K562 (cell line): ENCODE results near the gene CLCN6. TPM values are rescaled to one million over a fixed set of nuclear protein-coding genes. Genes with fewer than 3 reads are reported as not detected.

Experiments used
- ATAC-seq: fragments of 200-7000 bp; cut with Tn5 transposase; 3 replicates; pipeline ENCODE4 v1.9.1; 2020; ENCODE audit warnings: moderate library complexity
- BruUV-seq: library from RNA; stranded (reverse); fragments of 400-500 nt; replicated peaks from 2 replicates; lab custom pipeline; 2021; lab: Mats Ljungman, UMichigan
- CTCF ChIA-PET: fragments of 300-600 bp; formaldehyde crosslinking; extraction: SDS; loops from one replicate; lab custom pipeline; 2021; ENCODE audit warnings: low intra/inter-chr PET ratio; lab: Yijun Ruan, JAX
- POLR2A ChIA-PET: fragments of 300-600, 350-650 bp; sonication (Branson Sonifier 250); formaldehyde crosslinking; extraction: SDS; loops from one replicate; lab custom pipeline; 2021; ENCODE audit warnings: antibody characterized with exemption, inconsistent platforms; lab: Yijun Ruan, JAX
- DNase-seq, 4 experiments: peaks; one replicate each; pipeline versions ENCODE4 v3.0.0 to v3.0.0-alpha.2; 2011 to 2018; ENCODE audit warnings: low spot score in 3 of 4, mixed read lengths in 3 of 4; ENCODE audit errors: extremely low read depth in 1 of 4
- FAIRE-seq: peaks from 2 replicates; lab custom pipeline; 2011; peaks lifted over from hg19 to GRCh38; lab: Jason Lieb, UNC
- H2AFZ ChIP-seq: 2 replicates; pipeline ENCODE4 v1.6.0; 2011; ENCODE audit warnings: low read depth, low read length, control low read depth, inconsistent platforms
- H3K27ac ChIP-seq: fragments of 200-600 bp; 3 replicates; pipeline ENCODE4 v1.8.0; 2011; ENCODE audit warnings: low read depth, mild to moderate bottlenecking, control low read depth, inconsistent platforms, low read length, moderate library complexity, mixed read lengths; ENCODE audit errors: extremely low read depth
- H3K27me3 ChIP-seq, 2 experiments: fragments of 300-600 bp in 1 of 2; 2 replicates in 1 of 2; 3 replicates in 1 of 2; pipeline versions ENCODE4 v1.6.0 to v1.8.0; 2011; ENCODE audit warnings: inconsistent platforms in 2 of 2, low read length in 2 of 2, mild to moderate bottlenecking in 1 of 2, mixed read lengths in 1 of 2, moderate library complexity in 1 of 2; ENCODE audit not compliant: control insufficient read depth in 2 of 2, insufficient read depth in 2 of 2
- H3K36me3 ChIP-seq: fragments of 300-600 bp; 3 replicates; pipeline ENCODE4 v1.8.0; 2011; ENCODE audit warnings: mild to moderate bottlenecking, low read length, inconsistent platforms; ENCODE audit not compliant: control insufficient read depth, insufficient read depth
- H3K4me1 ChIP-seq, 2 experiments: fragments of 200-600 bp in 1 of 2; replicated peaks in 1 of 2; 2 replicates in 1 of 2; 3 replicates in 1 of 2; pipeline versions ENCODE4 v1.5.1 to v1.8.0; 2011; ENCODE audit warnings: inconsistent platforms in 2 of 2, low read length in 2 of 2, mild to moderate bottlenecking in 1 of 2, mixed read lengths in 1 of 2, moderate library complexity in 1 of 2; ENCODE audit not compliant: control insufficient read depth in 2 of 2, insufficient read depth in 2 of 2
- H3K4me2 ChIP-seq: 2 replicates; pipeline ENCODE4 v1.6.1; 2011; ENCODE audit warnings: low read length, control low read depth, inconsistent platforms, mixed read lengths; ENCODE audit not compliant: insufficient read depth
- H3K4me3 ChIP-seq: fragments of 200-600 bp; sonication (generic), shearing (Covaris generic); 2 replicates; pipeline ENCODE4 v1.5.1; 2016; ENCODE audit warnings: control low read depth, inconsistent platforms
- H3K79me2 ChIP-seq: fragments of 200-600 bp; 3 replicates; pipeline ENCODE4 v1.8.0; 2011; ENCODE audit warnings: low read length, inconsistent platforms; ENCODE audit not compliant: control insufficient read depth, insufficient read depth
- H3K9ac ChIP-seq, 2 experiments: 2 replicates each; pipeline versions ENCODE4 v1.6.0 to v1.6.1; 2011; ENCODE audit warnings: low read depth in 2 of 2, low read length in 2 of 2, control low read depth in 1 of 2, inconsistent platforms in 1 of 2, mild to moderate bottlenecking in 1 of 2, mixed read lengths in 1 of 2; ENCODE audit not compliant: insufficient read depth in 1 of 2
- H3K9me1 ChIP-seq: one replicate; pipeline ENCODE4 v1.6.0; 2011; ENCODE audit warnings: inconsistent platforms, mild to moderate bottlenecking, low read length, moderate library complexity; ENCODE audit not compliant: control insufficient read depth, insufficient read depth
- H3K9me3 ChIP-seq: replicated peaks from 2 replicates; pipeline ENCODE4 v1.5.1; 2011; ENCODE audit warnings: low read depth, low read length, inconsistent platforms; ENCODE audit not compliant: control insufficient read depth, insufficient read depth
- H4K20me1 ChIP-seq: replicated peaks from 2 replicates; pipeline ENCODE4 v1.6.1; 2011; ENCODE audit warnings: low read length, inconsistent platforms, mixed read lengths; ENCODE audit not compliant: control insufficient read depth, insufficient read depth
- CHD1 ChIP-seq: fragments of 200-600 bp; sonication (generic); IDR thresholded peaks from one replicate; pipeline ENCODE4 v1.6.1; 2012; ENCODE audit warnings: mild to moderate bottlenecking, moderate library complexity, low read length, inconsistent platforms
- EP300 ChIP-seq: IDR thresholded peaks from 2 replicates; pipeline ENCODE4 v1.6.1; 2012; ENCODE audit warnings: low read length, improper control_type of control experiment
- NCOA4 ChIP-seq: fragments of 450-650 bp; IDR thresholded peaks from 2 replicates; pipeline ENCODE4 v1.6.1; 2018; ENCODE audit warnings: mild to moderate bottlenecking; ENCODE audit not compliant: partially characterized antibody
- POLR2AphosphoS2 ChIP-seq: IDR thresholded peaks from 2 replicates; pipeline ENCODE4 v1.6.1; 2012; ENCODE audit warnings: low read length, improper control_type of control experiment
- RBM25 ChIP-seq: fragments of 200-400 bp; formaldehyde crosslinking; IDR thresholded peaks from 2 replicates; pipeline ENCODE4 v1.6.1; 2018; ENCODE audit warnings: low read length, low read depth, moderate library complexity; ENCODE audit not compliant: severe bottlenecking
- RCOR1 ChIP-seq, 2 experiments: IDR thresholded peaks; 2 replicates each; pipeline ENCODE4 v1.6.1; 2012; ENCODE audit warnings: low read depth in 2 of 2, low read length in 2 of 2, borderline replicate concordance in 1 of 2, improper control_type of control experiment in 1 of 2
- ZC3H4 ChIP-seq: sonication (generic); formaldehyde crosslinking; IDR thresholded peaks from 2 replicates; pipeline ENCODE4 v1.9.0; 2021; ENCODE audit warnings: missing genetic modification reagents, borderline replicate concordance
- ZFPM2 ChIP-seq: fragments of 250-450 bp; sonication (Bioruptor Pico); IDR thresholded peaks from 2 replicates; pipeline ENCODE4 v1.5.1; 2022; ENCODE audit warnings: mild to moderate bottlenecking
- WGBS: fragments of 100-300 bp; shearing (Covaris generic); methylation state at CpG from one replicate; pipeline ENCODE4 v1.1.6; 2016; ENCODE audit warnings: low coverage, mixed read lengths; ENCODE audit not compliant: insufficient coverage; ENCODE audit errors: missing lambda C conversion rate; 5-methylcytosine and 5-hydroxymethylcytosine counted together
- in situ Hi-C: fragments of 300-500 bp; cut with MboI; formaldehyde crosslinking; loops from 4 replicates; pipeline ENCODE4 v1.15.0; 2018; ENCODE audit warnings: inconsistent platforms, mixed read lengths
- intact Hi-C: fragments of 100-400 bp; cut with micrococcal nuclease; formaldehyde crosslinking; loops from 2 replicates; pipeline ENCODE4 v1.14.2; 2022
- polyA plus RNA-seq, 8 experiments: library from polyadenylated mRNA; depleted of rRNA in 4 of 8; stranded (reverse) in 5 of 8; unstranded in 3 of 8; fragments of >200 nt; fragmentation: Nextera tagmentation in 2 of 8; fragmentation: Illumina TruSeq in 1 of 8; extraction: Ambion mirVana in 2 of 8; extraction: Trizol in 1 of 8; gene quantifications; 2 replicates each; pipeline versions ENCODE4 v1.2.1 to v1.2.3, GENCODE V29; 2011 to 2014; ENCODE audit warnings: inconsistent platforms in 1 of 8, missing spikeins in 1 of 8
- total RNA-seq, 7 experiments: library from RNA; depleted of rRNA in 6 of 7; stranded (reverse); fragments of >200 nt in 6 of 7; fragmentation: Illumina TruSeq in 2 of 7; extraction: Trizol in 2 of 7; gene quantifications; 2 replicates each; pipeline versions ENCODE4 v1.2.1 to v1.2.3, GENCODE V29; 2011 to 2021; ENCODE audit warnings: low replicate concordance in 1 of 7
- TF ChIP-seq, protein P1 (sequence below): fragments of 450-650 bp; formaldehyde crosslinking; IDR thresholded peaks from 2 replicates; pipeline ENCODE4 v1.4.0; 2020; ENCODE audit warnings: mild to moderate bottlenecking, moderate library complexity
- TF ChIP-seq, protein P2 (sequence below): fragments of 150-350 bp; conservative IDR thresholded peaks from 2 replicates; pipeline ENCODE4 v1.6.1; 2014; ENCODE audit warnings: low read length
- TF ChIP-seq, protein P3 (sequence below), 2 experiments: fragments of 450-650 bp; IDR thresholded peaks; 2 replicates each; pipeline ENCODE4 v1.6.1; 2018; ENCODE audit warnings: mild to moderate bottlenecking in 2 of 2, low read depth in 1 of 2; ENCODE audit not compliant: partially characterized antibody in 2 of 2

Gene CLCN6
- total and polyA plus RNA-seq, 9 of the 15 experiments (the other 6 are each of a cell fraction or from before 2014, with no cell fraction given), result 2.0 to 21.8 (median 13.6) TPM

DNA sequence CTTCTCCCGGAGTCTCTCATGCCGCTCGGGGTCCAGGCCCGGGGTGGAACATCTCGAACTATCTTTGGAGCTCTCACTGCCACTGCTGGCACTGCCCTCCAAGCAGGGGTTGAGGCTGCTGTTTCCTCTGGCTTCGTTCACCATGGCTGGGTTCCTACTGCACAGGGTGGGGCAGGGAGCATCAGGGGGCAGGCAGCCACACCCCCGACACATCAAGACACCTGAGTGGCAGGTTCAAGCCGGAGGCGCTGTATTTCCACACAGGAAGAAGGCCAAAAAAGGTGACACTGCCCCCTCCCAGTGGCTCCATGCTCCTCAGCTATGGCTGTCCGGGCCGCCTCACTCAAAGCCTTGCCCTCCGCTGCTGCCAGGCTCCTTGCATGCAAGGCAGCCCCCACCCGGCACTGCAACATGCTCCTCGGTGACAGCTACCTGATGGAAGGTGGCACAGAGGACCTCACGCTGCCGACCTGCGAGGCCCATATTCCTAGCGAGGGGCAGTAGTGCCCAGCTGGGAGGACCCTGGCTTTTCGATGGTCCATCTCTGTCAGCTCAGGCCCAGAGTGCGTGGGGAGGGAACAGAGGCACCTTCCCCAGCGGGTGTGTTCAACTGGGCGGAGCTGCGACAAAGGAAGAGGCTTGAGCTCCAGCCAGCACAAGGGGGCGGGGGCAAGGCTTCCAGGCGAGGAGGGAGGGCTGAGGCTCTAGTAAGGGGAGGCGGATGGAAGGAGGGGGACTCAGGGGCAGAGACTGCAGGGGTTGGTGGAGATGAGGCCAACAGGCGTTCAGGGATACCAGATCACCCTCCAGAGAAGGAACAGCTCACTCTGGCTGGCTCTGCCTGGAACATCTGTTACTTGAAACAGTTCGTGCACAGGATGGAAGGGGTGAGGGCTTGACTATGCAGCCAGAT is 2.8 kb upstream of the CLCN6 start:
- Histone ChIP-seq H3K4me3 (peak overlapping the region; percentile 81), H3K27ac (peak overlapping the region; percentile 100), H3K9me3 (no peaks in the 10 kb centered on the region), H2AFZ (no peak overlapping the region), H3K4me1 (peaks cover 54 to 60% of the 10 kb centered on the region in 2 experiments), H3K9me1 (no peaks in the 10 kb centered on the region), H3K36me3 (peaks cover 45% of the 10 kb centered on the region), H3K79me2 (peaks cover 86% of the 10 kb centered on the region), H3K27me3 (no peaks in the 10 kb centered on the region), H4K20me1 (0 out of 2 replicates have a peak, but pooled peaks cover 5% of the 10 kb centered on the region), H3K9ac (peak overlapping the region; percentile 91 to 97), H3K4me2 (peak overlapping the region; percentile 92)
- WGBS, result 1% methylated on average over 26 of the region's 28 CpGs
- no TSS peak for BruUV-seq
- POLR2A ChIA-PET, result interaction anchor here (0.5 to 4.9 kb wide), 20 partner anchors 10 to 415 kb away, joined by 3 to 80 read pairs (median 4); partner anchors contain the start of gene MAD2L2
- FAIRE-seq (peak; percentile 93), ATAC-seq (peak; percentile 74), DNase-seq (peak; percentile 88 to 99 (median 90))
- intact Hi-C loops (loop anchor here (1.0 to 5.0 kb wide), 2 partner anchors 18 to 179 kb away; partner anchors contain the start of gene MFN2), in situ Hi-C loops (no loop called here)
- CTCF ChIA-PET, result no interaction called here
- peak; percentile 98 for TF ChIP-seq POLR2AphosphoS2
- TF ChIP-seq, protein P1, sequence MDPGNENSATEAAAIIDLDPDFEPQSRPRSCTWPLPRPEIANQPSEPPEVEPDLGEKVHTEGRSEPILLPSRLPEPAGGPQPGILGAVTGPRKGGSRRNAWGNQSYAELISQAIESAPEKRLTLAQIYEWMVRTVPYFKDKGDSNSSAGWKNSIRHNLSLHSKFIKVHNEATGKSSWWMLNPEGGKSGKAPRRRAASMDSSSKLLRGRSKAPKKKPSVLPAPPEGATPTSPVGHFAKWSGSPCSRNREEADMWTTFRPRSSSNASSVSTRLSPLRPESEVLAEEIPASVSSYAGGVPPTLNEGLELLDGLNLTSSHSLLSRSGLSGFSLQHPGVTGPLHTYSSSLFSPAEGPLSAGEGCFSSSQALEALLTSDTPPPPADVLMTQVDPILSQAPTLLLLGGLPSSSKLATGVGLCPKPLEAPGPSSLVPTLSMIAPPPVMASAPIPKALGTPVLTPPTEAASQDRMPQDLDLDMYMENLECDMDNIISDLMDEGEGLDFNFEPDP (CRISPR knock-in tag), result 0 out of 2 replicates have a peak, but pooled peaks have one; percentile 42
- TF ChIP-seq NCOA4, result no peak
- TF ChIP-seq, protein P2, sequence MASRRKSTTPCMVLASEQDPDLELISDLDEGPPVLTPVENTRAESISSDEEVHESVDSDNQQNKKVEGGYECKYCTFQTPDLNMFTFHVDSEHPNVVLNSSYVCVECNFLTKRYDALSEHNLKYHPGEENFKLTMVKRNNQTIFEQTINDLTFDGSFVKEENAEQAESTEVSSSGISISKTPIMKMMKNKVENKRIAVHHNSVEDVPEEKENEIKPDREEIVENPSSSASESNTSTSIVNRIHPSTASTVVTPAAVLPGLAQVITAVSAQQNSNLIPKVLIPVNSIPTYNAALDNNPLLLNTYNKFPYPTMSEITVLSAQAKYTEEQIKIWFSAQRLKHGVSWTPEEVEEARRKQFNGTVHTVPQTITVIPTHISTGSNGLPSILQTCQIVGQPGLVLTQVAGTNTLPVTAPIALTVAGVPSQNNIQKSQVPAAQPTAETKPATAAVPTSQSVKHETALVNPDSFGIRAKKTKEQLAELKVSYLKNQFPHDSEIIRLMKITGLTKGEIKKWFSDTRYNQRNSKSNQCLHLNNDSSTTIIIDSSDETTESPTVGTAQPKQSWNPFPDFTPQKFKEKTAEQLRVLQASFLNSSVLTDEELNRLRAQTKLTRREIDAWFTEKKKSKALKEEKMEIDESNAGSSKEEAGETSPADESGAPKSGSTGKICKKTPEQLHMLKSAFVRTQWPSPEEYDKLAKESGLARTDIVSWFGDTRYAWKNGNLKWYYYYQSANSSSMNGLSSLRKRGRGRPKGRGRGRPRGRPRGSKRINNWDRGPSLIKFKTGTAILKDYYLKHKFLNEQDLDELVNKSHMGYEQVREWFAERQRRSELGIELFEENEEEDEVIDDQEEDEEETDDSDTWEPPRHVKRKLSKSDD, result no peak
- TF ChIP-seq CHD1, result peak; percentile 70
- no peak for TF ChIP-seq RBM25
- TF ChIP-seq EP300, result peak; percentile 48; the same call in 1 of the 2 replicates
- peak in 1 of 2 experiments; percentile 62; a peak in 1 of 4 replicates for TF ChIP-seq RCOR1 (IDR thresholded peaks at IDR 0.05; ENCODE audit: borderline replicate concordance in 1 of 2, low read depth in 2 of 2, low read length in 2 of 2)
- no peak for TF ChIP-seq ZFPM2 (CRISPR knock-in tag)
- TF ChIP-seq, protein P3, sequence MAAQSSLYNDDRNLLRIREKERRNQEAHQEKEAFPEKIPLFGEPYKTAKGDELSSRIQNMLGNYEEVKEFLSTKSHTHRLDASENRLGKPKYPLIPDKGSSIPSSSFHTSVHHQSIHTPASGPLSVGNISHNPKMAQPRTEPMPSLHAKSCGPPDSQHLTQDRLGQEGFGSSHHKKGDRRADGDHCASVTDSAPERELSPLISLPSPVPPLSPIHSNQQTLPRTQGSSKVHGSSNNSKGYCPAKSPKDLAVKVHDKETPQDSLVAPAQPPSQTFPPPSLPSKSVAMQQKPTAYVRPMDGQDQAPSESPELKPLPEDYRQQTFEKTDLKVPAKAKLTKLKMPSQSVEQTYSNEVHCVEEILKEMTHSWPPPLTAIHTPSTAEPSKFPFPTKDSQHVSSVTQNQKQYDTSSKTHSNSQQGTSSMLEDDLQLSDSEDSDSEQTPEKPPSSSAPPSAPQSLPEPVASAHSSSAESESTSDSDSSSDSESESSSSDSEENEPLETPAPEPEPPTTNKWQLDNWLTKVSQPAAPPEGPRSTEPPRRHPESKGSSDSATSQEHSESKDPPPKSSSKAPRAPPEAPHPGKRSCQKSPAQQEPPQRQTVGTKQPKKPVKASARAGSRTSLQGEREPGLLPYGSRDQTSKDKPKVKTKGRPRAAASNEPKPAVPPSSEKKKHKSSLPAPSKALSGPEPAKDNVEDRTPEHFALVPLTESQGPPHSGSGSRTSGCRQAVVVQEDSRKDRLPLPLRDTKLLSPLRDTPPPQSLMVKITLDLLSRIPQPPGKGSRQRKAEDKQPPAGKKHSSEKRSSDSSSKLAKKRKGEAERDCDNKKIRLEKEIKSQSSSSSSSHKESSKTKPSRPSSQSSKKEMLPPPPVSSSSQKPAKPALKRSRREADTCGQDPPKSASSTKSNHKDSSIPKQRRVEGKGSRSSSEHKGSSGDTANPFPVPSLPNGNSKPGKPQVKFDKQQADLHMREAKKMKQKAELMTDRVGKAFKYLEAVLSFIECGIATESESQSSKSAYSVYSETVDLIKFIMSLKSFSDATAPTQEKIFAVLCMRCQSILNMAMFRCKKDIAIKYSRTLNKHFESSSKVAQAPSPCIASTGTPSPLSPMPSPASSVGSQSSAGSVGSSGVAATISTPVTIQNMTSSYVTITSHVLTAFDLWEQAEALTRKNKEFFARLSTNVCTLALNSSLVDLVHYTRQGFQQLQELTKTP (IDR thresholded peaks at IDR 0.05; ENCODE audit: low read depth in 1 of 2, partially characterized antibody in 2 of 2), result no peak
- TF ChIP-seq ZC3H4 (CRISPR knock-in tag), result no peak
